GM21528 (cell line): ENCODE results near the gene HSPB2.
"Not testable (repeated sequence)": the region's sequence is repeated elsewhere in the genome, so short reads cannot be mapped to it uniquely, and the experiment has no call there.

Experiments used
- ATAC-seq: cut with Tn5 transposase; IDR thresholded peaks from one replicate; pipeline ENCODE4 v1.9.1; 2021; ENCODE audit warnings: mild to moderate bottlenecking, moderate library complexity; ENCODE audit not compliant: unreplicated experiment, low FRiP score

Gene HSPB2

DNA sequence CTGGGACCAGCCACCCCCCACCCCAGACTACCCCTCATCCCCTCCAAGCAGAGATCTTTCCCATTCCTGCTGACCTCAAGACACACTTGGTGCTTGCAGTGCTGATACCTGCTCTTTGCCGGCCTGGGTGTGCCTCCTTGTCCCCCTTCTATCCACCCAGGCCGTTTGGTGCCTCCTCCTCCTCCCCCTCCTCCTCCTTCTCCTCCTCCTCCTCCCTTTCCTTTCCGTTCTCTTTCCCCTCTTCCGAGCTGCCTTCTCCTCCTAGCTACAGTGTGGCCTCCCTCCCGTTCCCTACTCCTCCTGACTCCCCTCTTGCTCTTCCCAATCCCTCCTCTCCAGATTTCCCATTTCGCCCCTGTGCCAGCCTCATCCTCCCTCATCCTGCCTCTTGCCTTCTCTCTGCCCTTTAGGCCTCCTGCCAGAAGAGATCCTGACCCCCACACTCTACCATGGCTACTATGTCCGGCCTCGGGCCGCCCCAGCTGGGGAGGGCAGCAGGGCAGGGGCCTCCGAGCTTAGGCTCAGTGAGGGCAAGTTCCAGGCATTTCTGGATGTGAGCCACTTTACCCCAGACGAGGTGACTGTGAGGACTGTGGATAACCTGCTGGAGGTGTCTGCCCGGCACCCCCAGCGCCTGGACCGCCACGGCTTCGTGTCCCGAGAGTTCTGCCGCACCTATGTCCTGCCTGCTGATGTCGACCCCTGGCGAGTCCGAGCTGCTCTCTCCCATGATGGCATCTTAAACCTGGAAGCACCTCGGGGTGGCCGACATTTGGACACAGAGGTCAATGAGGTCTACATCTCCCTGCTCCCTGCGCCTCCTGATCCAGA, 712 bp downstream of the HSPB2 start:
- ATAC-seq: no peak

GRCh38 chr11:111913997-111914396, 1.5 kb downstream of the HSPB2 start:
- no peak for ATAC-seq

- no peak for ATAC-seq
Measured at GRCh38 chr11:111916768-111917167, 4.2 kb downstream of the HSPB2 start.

- no peak for ATAC-seq
Measured at GRCh38 chr11:111917312-111917711, 4.8 kb downstream of the HSPB2 start.

DNA sequence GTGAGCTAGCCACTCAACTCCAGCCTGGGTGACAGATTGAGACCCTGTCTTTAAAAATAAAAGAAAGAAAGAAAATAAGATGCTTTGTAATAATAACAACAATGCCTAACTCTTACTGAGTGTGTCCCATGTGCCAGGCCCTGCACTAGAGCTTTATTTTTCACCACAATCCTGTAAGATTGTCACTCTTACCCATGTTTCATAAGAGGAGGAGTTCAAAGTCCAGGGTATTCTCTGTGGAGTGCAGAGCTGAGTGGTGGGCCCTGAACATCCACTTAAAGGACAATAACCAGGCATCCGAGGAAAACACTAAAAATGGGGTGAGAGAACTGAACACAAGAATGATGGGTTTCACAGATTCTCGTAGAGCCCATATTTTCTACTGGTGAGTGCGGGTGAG, 5.3 kb downstream of the HSPB2 start:
- ATAC-seq: no peak

- no peak for ATAC-seq
Measured at GRCh38 chr11:111918390-111919256, 6.1 kb downstream of the HSPB2 start, which contains the start of gene C11orf52. TSS of gene C11orf52 (plus strand) at chr11:111918913. CDS start at chr11:111918973, 60 bp downstream.

GRCh38 chr11:111920908-111921307, 8.4 kb downstream of the HSPB2 start:
- ATAC-seq: no peak

GRCh38 chr11:111921541-111922230, 9.2 kb downstream of the HSPB2 start:
- no peak for ATAC-seq

DNA sequence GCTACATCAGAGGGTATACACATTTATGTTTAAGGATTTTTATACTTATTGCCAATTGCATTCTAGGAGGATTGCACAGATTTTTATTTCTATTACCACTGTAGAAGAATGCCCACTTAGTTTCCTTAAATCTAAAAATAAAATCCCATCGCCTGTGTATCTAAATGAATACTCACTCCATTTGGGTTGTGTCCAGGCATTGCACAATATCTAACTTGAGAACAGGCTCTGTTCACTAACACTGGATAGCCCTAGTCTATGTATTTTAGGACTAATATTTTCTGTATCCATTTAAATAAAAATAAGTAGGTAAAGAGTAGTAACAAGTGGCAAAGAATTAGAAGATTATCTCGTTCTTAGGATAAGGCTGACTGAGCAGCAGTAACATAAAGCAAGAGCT, 10.3 kb downstream of the HSPB2 start:
- ATAC-seq: no peak

- no peak for ATAC-seq
Measured at GRCh38 chr11:111923351-111923788, 10.8 kb downstream of the HSPB2 start.

GRCh38 chr11:111923951-111924350, 11.4 kb downstream of the HSPB2 start:
- no peak for ATAC-seq

- no peak for ATAC-seq
Measured at GRCh38 chr11:111925953-111926352, 13.4 kb downstream of the HSPB2 start.

- peak; percentile 94 for ATAC-seq
Measured at GRCh38 chr11:111926505-111927391, 14.2 kb downstream of the HSPB2 start.

- no peak for ATAC-seq
Measured at GRCh38 chr11:111930472-111930871, 17.9 kb downstream of the HSPB2 start.

DNA sequence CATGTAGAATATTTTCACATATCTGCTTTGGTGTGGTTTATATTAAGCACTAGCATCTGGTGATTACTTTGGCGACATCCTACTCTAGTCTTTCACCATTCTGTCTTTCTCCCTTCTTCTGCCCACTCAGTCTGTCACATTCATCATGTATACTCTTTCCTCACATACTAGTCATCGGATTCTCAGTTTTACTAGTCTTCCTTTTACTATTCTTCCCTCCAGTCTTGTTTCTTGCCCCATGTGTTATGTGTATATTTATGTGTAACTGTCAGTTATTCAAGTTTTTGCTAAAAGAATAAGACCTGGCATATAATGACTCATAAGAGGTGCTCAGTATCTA, 20.0 kb downstream of the HSPB2 start:
- no peak for ATAC-seq

- ATAC-seq: not testable (repeated sequence)
Measured at GRCh38 chr11:111933176-111933575, 20.6 kb downstream of the HSPB2 start.

DNA sequence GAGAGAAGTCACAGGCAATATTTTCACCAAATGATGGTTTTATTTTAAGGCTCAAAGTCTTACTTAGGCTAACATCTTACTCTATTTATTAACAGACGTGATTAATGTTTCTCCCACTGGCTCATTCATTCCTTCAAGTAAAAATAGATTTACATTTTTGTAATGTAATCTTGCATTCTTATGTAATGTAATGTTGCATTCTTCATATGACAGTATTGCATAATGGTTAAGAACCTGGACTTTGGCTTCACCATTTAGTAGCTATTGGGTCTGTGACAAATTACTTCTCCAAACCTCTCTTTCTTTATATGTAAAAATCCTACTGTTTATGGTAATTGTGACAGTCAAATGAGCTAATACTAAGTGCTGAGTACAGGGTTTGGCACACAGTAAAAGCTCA, 21.3 kb downstream of the HSPB2 start:
- no peak for ATAC-seq

GRCh38 chr11:111934306-111934705, 21.8 kb downstream of the HSPB2 start:
- ATAC-seq: no peak

GRCh38 chr11:111935317-111936039, 22.9 kb downstream of the HSPB2 start:
- ATAC-seq: no peak
